ACC112 (cell line): ENCODE results near the gene EZH2.
A peak's percentile ranks its signal among the peaks of the same experiment; 100 is the strongest.

Source experiments
- H2AFZ ChIP-seq: fragments of 200-600 bp; sonication (generic); one replicate; pipeline ENCODE4 v1.6.0; 2017; ENCODE audit warnings: antibody characterized with exemption, low read length; ENCODE audit not compliant: unreplicated experiment
- H3K27ac ChIP-seq: fragments of 200-600 bp; sonication (generic); 2 replicates; pipeline ENCODE4 v1.5.1; 2014; ENCODE audit warnings: low read depth, mild to moderate bottlenecking, antibody characterized with exemption, low read length, moderate library complexity
- H3K27me3 ChIP-seq: fragments of 200-600 bp; sonication (generic); 2 replicates; pipeline ENCODE4 v1.6.1; 2014; ENCODE audit warnings: mild to moderate bottlenecking, antibody characterized with exemption, low read length, moderate library complexity, mixed read lengths; ENCODE audit not compliant: insufficient read depth
- H3K36me3 ChIP-seq: fragments of 200-600 bp; sonication (generic); 2 replicates; pipeline ENCODE4 v1.6.1; 2016; ENCODE audit warnings: mild to moderate bottlenecking, antibody characterized with exemption, low read length, moderate library complexity, mixed read lengths; ENCODE audit not compliant: insufficient read depth
- H3K4me1 ChIP-seq: fragments of 200-600 bp; sonication (generic); one replicate; pipeline ENCODE4 v1.6.1; 2016; ENCODE audit warnings: low read length, mixed read lengths; ENCODE audit not compliant: insufficient read depth, unreplicated experiment, control insufficient read depth
- H3K4me3 ChIP-seq: fragments of 200-600 bp; sonication (generic); 2 replicates; pipeline ENCODE4 v1.5.1; 2014; ENCODE audit warnings: mild to moderate bottlenecking, low read depth, low read length
- H3K79me2 ChIP-seq: fragments of 200-600 bp; sonication (generic); one replicate; pipeline ENCODE4 v1.6.0; 2016; ENCODE audit warnings: low read length; ENCODE audit not compliant: control insufficient read depth, unreplicated experiment, insufficient read depth

Gene EZH2

GRCh38 chr7:148772297-148773089 lies 111.6 kb downstream of the EZH2 start:
- no peaks in the 10 kb centered on the region for H3K27me3 ChIP-seq
- H3K4me1 ChIP-seq, result peaks cover 16% of the 10 kb centered on the region
- H3K36me3 ChIP-seq, result peaks cover 13% of the 10 kb centered on the region
- no peak overlapping the region for H3K4me3 ChIP-seq
- peak overlapping the region; percentile 71 for H3K27ac ChIP-seq
- H2AFZ ChIP-seq, result no peak overlapping the region
- peaks cover 4% of the 10 kb centered on the region for H3K79me2 ChIP-seq

- Histone ChIP-seq H3K27ac (no peak overlapping the region), H3K36me3 (peaks cover 15% of the 10 kb centered on the region), H3K4me1 (peaks cover 16% of the 10 kb centered on the region), H3K79me2 (peaks cover 4% of the 10 kb centered on the region), H3K4me3 (no peak overlapping the region), H2AFZ (no peak overlapping the region), H3K27me3 (no peaks in the 10 kb centered on the region)
These were observed 114.1 kb downstream of the EZH2 start for GRCh38 chr7:148770004-148770403.

GRCh38 chr7:148763622-148764021 lies 120.5 kb downstream of the EZH2 start:
- no peak overlapping the region for H3K4me3 ChIP-seq
- H3K27me3 ChIP-seq, result no peaks in the 10 kb centered on the region
- no peak overlapping the region for H3K27ac ChIP-seq
- H3K4me1 ChIP-seq, result no peaks in the 10 kb centered on the region
- H3K36me3 ChIP-seq, result 0 out of 2 replicates have a peak, but pooled peaks cover 17% of the 10 kb centered on the region
- H3K79me2 ChIP-seq, result no peaks in the 10 kb centered on the region
- H2AFZ ChIP-seq, result no peak overlapping the region

- H3K4me3 ChIP-seq, result no peak overlapping the region
- H3K27me3 ChIP-seq, result no peaks in the 10 kb centered on the region
- peaks cover 28% of the 10 kb centered on the region; the same call in 1 of the 2 replicates for H3K36me3 ChIP-seq
- no peaks in the 10 kb centered on the region for H3K4me1 ChIP-seq
- no peak overlapping the region for H2AFZ ChIP-seq
- H3K79me2 ChIP-seq, result peaks cover 6% of the 10 kb centered on the region
- H3K27ac ChIP-seq, result no peak overlapping the region
These were observed 122.4 kb downstream of the EZH2 start for GRCh38 chr7:148761499-148762278.
